CD4-positive, CD25-positive, alpha-beta regulatory T cell (primary cell): ENCODE results near the gene DNAH1. TPM values are rescaled to one million over a fixed set of nuclear protein-coding genes. Genes with fewer than 3 reads are reported as not detected.
A peak's percentile ranks its signal among the peaks of the same experiment; 100 is the strongest.

ENCODE experiments used
- ATAC-seq, 2 donors: fragments of 150-1000 bp; cut with Tn5 transposase; one replicate each; pipeline ENCODE4 v1.10.0; 2021; ENCODE audit warnings: low read depth in 2 of 2, moderate number of reproducible peaks in 2 of 2, moderate library complexity in 1 of 2
- DNase-seq, 3 donors: peaks; one replicate each; pipeline versions ENCODE4 v3.0.0 to v3.0.0-alpha.2; 2012 to 2022; ENCODE audit warnings: mixed read lengths in 1 of 3
- H3K27ac ChIP-seq: one replicate; pipeline ENCODE4 v1.7.0; 2013; ENCODE audit warnings: mild to moderate bottlenecking, low read length; ENCODE audit not compliant: insufficient read depth, poor library complexity, severe bottlenecking
- H3K27me3 ChIP-seq: one replicate; pipeline ENCODE4 v1.7.0; 2013; ENCODE audit warnings: low read length; ENCODE audit not compliant: control insufficient read depth, insufficient read depth
- H3K36me3 ChIP-seq: one replicate; pipeline ENCODE4 v1.7.0; 2013; ENCODE audit warnings: mild to moderate bottlenecking, low read length, moderate library complexity; ENCODE audit not compliant: control insufficient read depth, insufficient read depth
- H3K4me1 ChIP-seq: 2 replicates; pipeline ENCODE4 v1.7.0; 2013; ENCODE audit warnings: mild to moderate bottlenecking, low read length; ENCODE audit not compliant: insufficient read depth, control insufficient read depth, poor library complexity, severe bottlenecking
- H3K4me3 ChIP-seq: one replicate; pipeline ENCODE4 v1.7.0; 2013; ENCODE audit warnings: low read depth, mild to moderate bottlenecking, low read length, moderate library complexity
- H3K9me3 ChIP-seq, 2 experiments: 1 replicate in 1 of 2; 2 replicates in 1 of 2; pipeline ENCODE4 v1.7.0; 2013; ENCODE audit warnings: low read length in 2 of 2, mild to moderate bottlenecking in 1 of 2, moderate library complexity in 1 of 2; ENCODE audit not compliant: control insufficient read depth in 2 of 2
- H3K27ac Mint-ChIP-seq, 3 donors: one replicate each; pipeline ENCODE4 v1.8.0; 2020 to 2022; ENCODE audit warnings: mild to moderate bottlenecking in 3 of 3, mixed read lengths in 3 of 3, moderate library complexity in 2 of 3
- H3K27me3 Mint-ChIP-seq: one replicate; pipeline ENCODE4 v1.8.0; 2022; ENCODE audit warnings: mild to moderate bottlenecking, mixed read lengths
- H3K36me3 Mint-ChIP-seq: one replicate; pipeline ENCODE4 v1.8.0; 2020; ENCODE audit warnings: mixed read lengths
- H3K4me1 Mint-ChIP-seq, 4 donors: one replicate each; pipeline ENCODE4 v1.8.0; 2020 to 2022; ENCODE audit warnings: mixed read lengths in 4 of 4, mild to moderate bottlenecking in 1 of 4
- H3K4me3 Mint-ChIP-seq, 4 donors: one replicate each; pipeline ENCODE4 v1.8.0; 2020 to 2022; ENCODE audit warnings: mild to moderate bottlenecking in 4 of 4, mixed read lengths in 4 of 4, moderate library complexity in 3 of 4
- H3K9me3 Mint-ChIP-seq, 7 donors: one replicate each; pipeline ENCODE4 v1.8.0; 2020 to 2022; ENCODE audit warnings: mixed read lengths in 7 of 7, mild to moderate bottlenecking in 3 of 7, moderate library complexity in 2 of 7
- polyA plus RNA-seq, 4 donors: library from polyadenylated mRNA; unstranded; fragments of 300-500 nt; fragmentation: Illumina TruSeq; gene quantifications; one replicate each; pipeline ENCODE4 v1.2.3, GENCODE V29; 2021
- total RNA-seq: library from RNA; stranded (reverse); gene quantifications from one replicate; pipeline ENCODE4 v1.2.3, GENCODE V29; 2022

Gene DNAH1
- total and polyA plus RNA-seq, 5 donors from 2014 or later = 0.39 to 59.8 (median 0.67) TPM

- no peak for DNase-seq
- H3K4me1 ChIP-seq = no peaks in the 10 kb centered on the region
- H3K9me3 ChIP-seq = no peaks in the 10 kb centered on the region
- no peak for ATAC-seq
- no peaks in the 10 kb centered on the region for H3K27me3 ChIP-seq
- H3K4me3 ChIP-seq = no peak overlapping the region
- Mint-ChIP-seq H3K4me3 (no peak overlapping the region), H3K36me3 (peaks cover 25% of the 10 kb centered on the region), H3K4me1 (no peaks in the 10 kb centered on the region), H3K27ac (peak overlapping the region in 1 of 3 donors; percentile 20), H3K27me3 (no peaks in the 10 kb centered on the region), H3K9me3 (no peaks in the 10 kb centered on the region)
- peaks cover 26% of the 10 kb centered on the region for H3K36me3 ChIP-seq
- H3K27ac ChIP-seq = no peak overlapping the region
Observed at GRCh38 chr3:52394751-52395502, 78.8 kb downstream of the DNAH1 start.

GRCh38 chr3:52395503-52395865 lies 79.4 kb downstream of the DNAH1 start:
- Histone ChIP-seq H3K27me3 (no peaks in the 10 kb centered on the region), H3K36me3 (peaks cover 27% of the 10 kb centered on the region), H3K4me3 (no peak overlapping the region), H3K27ac (no peak overlapping the region), H3K4me1 (no peaks in the 10 kb centered on the region), H3K9me3 (no peaks in the 10 kb centered on the region)
- Mint-ChIP-seq H3K27me3 (no peaks in the 10 kb centered on the region), H3K36me3 (peaks cover 21% of the 10 kb centered on the region), H3K27ac (no peak overlapping the region), H3K4me3 (no peak overlapping the region), H3K4me1 (no peaks in the 10 kb centered on the region), H3K9me3 (no peaks in the 10 kb centered on the region)
- no peak for DNase-seq
- ATAC-seq = no peak

- no peak for DNase-seq
- no peaks in the 10 kb centered on the region for H3K9me3 Mint-ChIP-seq
- no peaks in the 10 kb centered on the region for H3K4me1 Mint-ChIP-seq
- no peak for ATAC-seq
- no peaks in the 10 kb centered on the region for H3K4me1 ChIP-seq
- peaks cover 35% of the 10 kb centered on the region for H3K36me3 ChIP-seq
- no peak overlapping the region for H3K27ac ChIP-seq
- H3K36me3 Mint-ChIP-seq = peaks cover 20% of the 10 kb centered on the region
- H3K27me3 ChIP-seq = no peaks in the 10 kb centered on the region
- H3K4me3 Mint-ChIP-seq = peak overlapping the region in 1 of 4 donors; percentile 58
- H3K9me3 ChIP-seq = no peaks in the 10 kb centered on the region
- H3K27ac Mint-ChIP-seq = no peak overlapping the region
- H3K27me3 Mint-ChIP-seq = no peaks in the 10 kb centered on the region
- no peak overlapping the region for H3K4me3 ChIP-seq
Observed at GRCh38 chr3:52396011-52396906, 80.1 kb downstream of the DNAH1 start.

- Histone ChIP-seq H3K9me3 (no peaks in the 10 kb centered on the region), H3K36me3 (peaks cover 39% of the 10 kb centered on the region), H3K4me3 (no peak overlapping the region), H3K27me3 (no peaks in the 10 kb centered on the region), H3K4me1 (no peaks in the 10 kb centered on the region), H3K27ac (no peak overlapping the region)
- no peaks in the 10 kb centered on the region for H3K4me1 Mint-ChIP-seq
- no peak overlapping the region for H3K4me3 Mint-ChIP-seq
- DNase-seq (no peak), ATAC-seq (no peak)
- H3K9me3 Mint-ChIP-seq = no peaks in the 10 kb centered on the region
- no peaks in the 10 kb centered on the region for H3K27me3 Mint-ChIP-seq
- H3K27ac Mint-ChIP-seq = peak overlapping the region in 1 of 3 donors; percentile 92
- peaks cover 13% of the 10 kb centered on the region for H3K36me3 Mint-ChIP-seq
Observed at GRCh38 chr3:52396907-52397591, 80.9 kb downstream of the DNAH1 start.

- Histone ChIP-seq H3K36me3 (peaks cover 44% of the 10 kb centered on the region), H3K9me3 (no peaks in the 10 kb centered on the region), H3K27ac (no peak overlapping the region), H3K4me3 (no peak overlapping the region), H3K4me1 (no peaks in the 10 kb centered on the region), H3K27me3 (no peaks in the 10 kb centered on the region)
- Mint-ChIP-seq H3K27ac (peak overlapping the region in 1 of 3 donors; percentile 92), H3K4me1 (no peaks in the 10 kb centered on the region), H3K27me3 (no peaks in the 10 kb centered on the region), H3K36me3 (peaks cover 17% of the 10 kb centered on the region), H3K9me3 (no peaks in the 10 kb centered on the region), H3K4me3 (peak overlapping the region in 1 of 4 donors; percentile 0)
- ATAC-seq (no peak), DNase-seq (no peak)
Observed at GRCh38 chr3:52397676-52398399, 81.7 kb downstream of the DNAH1 start.

GRCh38 chr3:52398670-52399081 lies 82.6 kb downstream of the DNAH1 start:
- Mint-ChIP-seq H3K27me3 (no peaks in the 10 kb centered on the region), H3K27ac (no peak overlapping the region), H3K9me3 (no peaks in the 10 kb centered on the region), H3K4me1 (no peaks in the 10 kb centered on the region), H3K4me3 (peak overlapping the region in 1 of 4 donors; percentile 51), H3K36me3 (peaks cover 15% of the 10 kb centered on the region)
- H3K4me1 ChIP-seq = no peaks in the 10 kb centered on the region
- H3K4me3 ChIP-seq = no peak overlapping the region
- DNase-seq (no peak), ATAC-seq (no peak)
- H3K36me3 ChIP-seq = peaks cover 47% of the 10 kb centered on the region
- H3K27me3 ChIP-seq = no peaks in the 10 kb centered on the region
- no peak overlapping the region for H3K27ac ChIP-seq
- no peaks in the 10 kb centered on the region for H3K9me3 ChIP-seq

GRCh38 chr3:52399131-52399530 lies 83.0 kb downstream of the DNAH1 start:
- Histone ChIP-seq H3K36me3 (peaks cover 51% of the 10 kb centered on the region), H3K9me3 (no peaks in the 10 kb centered on the region), H3K4me1 (no peaks in the 10 kb centered on the region), H3K27ac (no peak overlapping the region), H3K27me3 (no peaks in the 10 kb centered on the region), H3K4me3 (no peak overlapping the region)
- Mint-ChIP-seq H3K4me1 (no peaks in the 10 kb centered on the region), H3K36me3 (peaks cover 19% of the 10 kb centered on the region), H3K9me3 (no peaks in the 10 kb centered on the region), H3K27ac (no peak overlapping the region), H3K4me3 (no peak overlapping the region), H3K27me3 (no peaks in the 10 kb centered on the region)
- ATAC-seq (no peak), DNase-seq (no peak)
